Stimulated activated CD8-positive, alpha-beta memory T cell treated with anti-CD3 and anti-CD28 coated beads, Interleukin-4, amount 100 ng/mL, for 24 hours (primary cell): ENCODE results near the gene LRG1.

Source experiments
- DNase-seq: peaks from one replicate; pipeline ENCODE4 v3.0.0-alpha.2; 2020; ENCODE audit warnings: low read depth

LRG1 gene

GRCh38 chr19:4493104-4493928 is 46.5 kb downstream of the LRG1 start:
- DNase-seq: no peak

GRCh38 chr19:4492337-4493103 is 47.3 kb downstream of the LRG1 start:
- no peak for DNase-seq

GRCh38 chr19:4491446-4491845 is 48.4 kb downstream of the LRG1 start:
- DNase-seq: no peak

- DNase-seq: no peak
Observed at GRCh38 chr19:4488496-4488895, 51.3 kb downstream of the LRG1 start.

GRCh38 chr19:4487572-4487971 is 52.3 kb downstream of the LRG1 start:
- no peak for DNase-seq
